Activated CD8-positive, alpha-beta T cell treated with anti-CD3 and anti-CD28 coated beads, Interleukin-2, amount 10 ng/mL, durations not matched to agents 7 days and 5 days (primary cell): ENCODE data around the gene STAT3. TPM values are rescaled to one million over a fixed set of nuclear protein-coding genes. Genes with fewer than 3 reads are reported as not detected.
A peak's percentile ranks its signal among the peaks of the same experiment; 100 is the strongest.
"Not testable (repeated sequence)": the region's sequence is repeated elsewhere in the genome, so short reads cannot be mapped to it uniquely, and the experiment has no call there.

Experiments used
- ATAC-seq: fragments of 150-1000 bp; cut with Tn5 transposase; one replicate; pipeline ENCODE4 v1.10.0; 2021; ENCODE audit warnings: moderate library complexity
- CTCF ChIA-PET: fragments of 350-600 bp; sonication (Branson Sonifier 250); formaldehyde crosslinking; loops from one replicate; lab custom pipeline; 2021; ENCODE audit warnings: antibody characterized with exemption; lab: Charles Lee
- POLR2A ChIA-PET: fragments of 350-600 bp; sonication (Branson Sonifier 250); formaldehyde crosslinking; loops from one replicate; lab custom pipeline; 2021; ENCODE audit warnings: antibody characterized with exemption; lab: Charles Lee
- DNase-seq: peaks from one replicate; pipeline ENCODE4 v3.0.0-alpha.2; 2020
- H3K27ac Mint-ChIP-seq: one replicate; pipeline ENCODE4 v1.8.0; 2021; ENCODE audit warnings: mild to moderate bottlenecking, mixed read lengths
- H3K27me3 Mint-ChIP-seq: one replicate; pipeline ENCODE4 v1.8.0; 2021; ENCODE audit warnings: low read depth, mixed read lengths
- H3K36me3 Mint-ChIP-seq: one replicate; pipeline ENCODE4 v1.8.0; 2021; ENCODE audit warnings: low read depth, mixed read lengths
- H3K4me1 Mint-ChIP-seq: one replicate; pipeline ENCODE4 v1.8.0; 2021; ENCODE audit warnings: low read depth, mixed read lengths
- H3K4me3 Mint-ChIP-seq: one replicate; pipeline ENCODE4 v1.8.0; 2021; ENCODE audit warnings: mild to moderate bottlenecking, mixed read lengths
- H3K9me3 Mint-ChIP-seq: one replicate; pipeline ENCODE4 v1.8.0; 2022; ENCODE audit warnings: mixed read lengths; ENCODE audit not compliant: insufficient read depth
- total RNA-seq, 2 experiments: library from RNA; stranded (reverse); gene quantifications; one replicate each; pipeline ENCODE4 v1.2.3, GENCODE V29; 2021

Gene STAT3
- total RNA-seq, 2 experiments from 2014 or later = 94.7 to 101 TPM

DNA sequence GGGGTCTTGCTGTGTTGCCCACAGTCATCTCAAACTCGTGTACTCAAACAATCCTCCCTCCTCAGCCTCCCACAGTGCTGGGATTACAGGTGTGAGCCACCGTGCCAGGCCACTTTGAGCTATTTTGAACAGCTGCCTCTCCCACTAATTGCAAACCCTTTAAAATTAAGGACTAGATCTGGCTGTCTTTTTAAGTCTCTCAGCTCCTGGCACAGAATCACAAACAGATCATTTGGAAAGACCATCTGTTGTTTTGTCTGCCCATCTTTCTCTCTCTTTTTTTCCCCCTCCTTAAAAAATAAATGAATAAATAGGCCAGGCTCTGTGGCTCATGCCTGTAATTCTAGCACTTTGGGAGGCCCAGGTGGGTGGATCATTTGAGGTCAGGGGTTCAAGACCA lies 10.9 kb upstream of the STAT3 start:
- Mint-ChIP-seq H3K4me3 (no peak overlapping the region), H3K4me1 (peaks cover 33% of the 10 kb centered on the region)

GRCh38 chr17:42395601-42396000 lies 7.4 kb upstream of the STAT3 start:
- H3K27ac Mint-ChIP-seq, H3K9me3 Mint-ChIP-seq, H3K4me3 Mint-ChIP-seq, ATAC-seq, DNase-seq, POLR2A ChIA-PET, H3K36me3 Mint-ChIP-seq, H3K27me3 Mint-ChIP-seq: not testable (repeated sequence)
- CTCF ChIA-PET = interaction anchor here (0.8 to 17.8 kb wide), 2 partner anchors 10 to 78 kb away, joined by 3 to 666 read pairs; no protein-coding TSS in a partner anchor
- peaks cover 36% of the 10 kb centered on the region for H3K4me1 Mint-ChIP-seq

More for the DNA sequence above, 10.9 kb upstream of the STAT3 start:
- no peak overlapping the region for H3K27ac Mint-ChIP-seq
- ATAC-seq = no peak
- ChIA-PET POLR2A (interaction anchor here (0.7 to 1.3 kb wide), 2 partner anchors 11 to 78 kb away, joined by 3 to 5 read pairs; partner anchors contain the start of gene STAT3), CTCF (interaction anchor here (0.9 to 17.8 kb wide), 10 partner anchors 10 to 216 kb away, joined by 3 to 666 read pairs (median 4); partner anchors contain the start of gene STAT3)
- DNase-seq = no peak
- no peaks in the 10 kb centered on the region for H3K36me3 Mint-ChIP-seq
- no peaks in the 10 kb centered on the region for H3K27me3 Mint-ChIP-seq
- H3K9me3 Mint-ChIP-seq = no peaks in the 10 kb centered on the region

GRCh38 chr17:42394838-42395237 lies 6.6 kb upstream of the STAT3 start:
- no peak overlapping the region for H3K4me3 Mint-ChIP-seq
- ChIA-PET CTCF (interaction anchor here (1.7 to 7.7 kb wide), 3 partner anchors 10 to 133 kb away, joined by 4 to 70 read pairs (median 60); no protein-coding TSS in a partner anchor), POLR2A (interaction anchor here (0.8 kb wide), 1 partner anchor 147 kb away, joined by 3 read pairs; no protein-coding TSS in a partner anchor)
- no peaks in the 10 kb centered on the region for H3K27me3 Mint-ChIP-seq
- DNase-seq (no peak), ATAC-seq (no peak)
- H3K36me3 Mint-ChIP-seq = no peaks in the 10 kb centered on the region
- no peaks in the 10 kb centered on the region for H3K9me3 Mint-ChIP-seq
- no peak overlapping the region for H3K27ac Mint-ChIP-seq
- H3K4me1 Mint-ChIP-seq = peaks cover 36% of the 10 kb centered on the region

- POLR2A ChIA-PET = no interaction called here
- no peaks in the 10 kb centered on the region for H3K36me3 Mint-ChIP-seq
- no peak for ATAC-seq
- H3K9me3 Mint-ChIP-seq = no peaks in the 10 kb centered on the region
- H3K4me1 Mint-ChIP-seq = peaks cover 35% of the 10 kb centered on the region
- no peak for DNase-seq
- no peaks in the 10 kb centered on the region for H3K27me3 Mint-ChIP-seq
- CTCF ChIA-PET = interaction anchor here (0.7 to 7.7 kb wide), 9 partner anchors 12 to 135 kb away, joined by 3 to 70 read pairs (median 4); no protein-coding TSS in a partner anchor
- H3K27ac Mint-ChIP-seq = peak overlapping the region; percentile 59
- H3K4me3 Mint-ChIP-seq = no peak overlapping the region
Measured at GRCh38 chr17:42392692-42393415, 4.6 kb upstream of the STAT3 start.

GRCh38 chr17:42391439-42391838 lies 3.2 kb upstream of the STAT3 start:
- not testable (repeated sequence) for DNase-seq, H3K4me3 Mint-ChIP-seq, H3K27me3 Mint-ChIP-seq, ATAC-seq, H3K27ac Mint-ChIP-seq, H3K36me3 Mint-ChIP-seq, H3K9me3 Mint-ChIP-seq
- CTCF ChIA-PET = interaction anchor here (1.0 to 7.7 kb wide), 5 partner anchors 14 to 145 kb away, joined by 3 to 70 read pairs (median 35); partner anchors contain the start of gene NAGLU
- H3K4me1 Mint-ChIP-seq = peaks cover 45% of the 10 kb centered on the region
- POLR2A ChIA-PET = interaction anchor here (0.9 kb wide), 1 partner anchor 54 kb away, joined by 3 read pairs; no protein-coding TSS in a partner anchor

GRCh38 chr17:42389899-42390298 lies 1.7 kb upstream of the STAT3 start:
- ATAC-seq = no peak
- POLR2A ChIA-PET = interaction anchor here (0.7 to 3.2 kb wide), 5 partner anchors 31 to 428 kb away, joined by 3 to 24 read pairs (median 9); partner anchors contain the start of gene STAT5A

DNA sequence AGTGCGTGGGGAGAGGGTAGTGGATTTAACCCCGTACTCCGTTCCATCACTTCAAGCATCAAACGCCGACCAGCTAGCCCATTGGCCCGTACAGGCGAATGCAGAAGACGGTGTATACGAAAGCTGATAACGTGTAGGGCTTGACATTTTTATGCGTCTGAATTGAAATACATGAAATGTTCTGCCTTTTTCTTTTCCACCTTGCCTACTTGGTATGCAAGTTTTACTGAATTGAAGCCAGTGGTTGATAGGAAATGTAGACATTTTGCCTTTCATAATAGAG lies 834 bp upstream of the STAT3 start:
- Mint-ChIP-seq H3K27me3 (no peaks in the 10 kb centered on the region), H3K4me1 (peaks cover 53% of the 10 kb centered on the region), H3K36me3 (peaks cover 14% of the 10 kb centered on the region), H3K27ac (peak overlapping the region; percentile 99), H3K4me3 (peak overlapping the region; percentile 89), H3K9me3 (no peaks in the 10 kb centered on the region)
- ChIA-PET POLR2A (interaction anchor here (0.6 to 3.2 kb wide), 26 partner anchors 10 to 276 kb away, joined by 3 to 24 read pairs (median 4); partner anchors contain the start of genes DHX58 and STAT5A), CTCF (interaction anchor here (0.7 to 7.7 kb wide), 20 partner anchors 10 to 167 kb away, joined by 3 to 74 read pairs (median 6); no protein-coding TSS in a partner anchor)
- ATAC-seq (peak; percentile 65), DNase-seq (no peak)

More at GRCh38 chr17:42389899-42390298, 1.7 kb upstream of the STAT3 start:
- Mint-ChIP-seq H3K36me3 (peaks cover 11% of the 10 kb centered on the region), H3K27ac (peak overlapping the region; percentile 78), H3K9me3 (no peaks in the 10 kb centered on the region), H3K27me3 (no peaks in the 10 kb centered on the region), H3K4me3 (peak overlapping the region; percentile 19), H3K4me1 (peaks cover 55% of the 10 kb centered on the region)
- DNase-seq = no peak
- CTCF ChIA-PET = interaction anchor here (0.8 to 7.7 kb wide), 9 partner anchors 10 to 168 kb away, joined by 3 to 74 read pairs (median 12); no protein-coding TSS in a partner anchor

- DNase-seq = peak; percentile 51
- no peak for ATAC-seq
- Mint-ChIP-seq H3K36me3 (peaks cover 14% of the 10 kb centered on the region), H3K27ac (peak overlapping the region; percentile 99), H3K4me3 (peak overlapping the region; percentile 89), H3K27me3 (no peaks in the 10 kb centered on the region), H3K4me1 (peaks cover 49% of the 10 kb centered on the region), H3K9me3 (no peaks in the 10 kb centered on the region)
- ChIA-PET CTCF (interaction anchor here (0.7 to 7.7 kb wide), 21 partner anchors 9 to 368 kb away, joined by 3 to 74 read pairs (median 5); partner anchors contain the start of genes NKIRAS2 and STAT5A), POLR2A (interaction anchor here (0.8 to 3.2 kb wide), 29 partner anchors 9 to 928 kb away, joined by 3 to 24 read pairs (median 4); partner anchors contain the start of genes DHX58 and STAT5A)
Measured at GRCh38 chr17:42387661-42388380, 421 bp downstream of the STAT3 start.

DNA sequence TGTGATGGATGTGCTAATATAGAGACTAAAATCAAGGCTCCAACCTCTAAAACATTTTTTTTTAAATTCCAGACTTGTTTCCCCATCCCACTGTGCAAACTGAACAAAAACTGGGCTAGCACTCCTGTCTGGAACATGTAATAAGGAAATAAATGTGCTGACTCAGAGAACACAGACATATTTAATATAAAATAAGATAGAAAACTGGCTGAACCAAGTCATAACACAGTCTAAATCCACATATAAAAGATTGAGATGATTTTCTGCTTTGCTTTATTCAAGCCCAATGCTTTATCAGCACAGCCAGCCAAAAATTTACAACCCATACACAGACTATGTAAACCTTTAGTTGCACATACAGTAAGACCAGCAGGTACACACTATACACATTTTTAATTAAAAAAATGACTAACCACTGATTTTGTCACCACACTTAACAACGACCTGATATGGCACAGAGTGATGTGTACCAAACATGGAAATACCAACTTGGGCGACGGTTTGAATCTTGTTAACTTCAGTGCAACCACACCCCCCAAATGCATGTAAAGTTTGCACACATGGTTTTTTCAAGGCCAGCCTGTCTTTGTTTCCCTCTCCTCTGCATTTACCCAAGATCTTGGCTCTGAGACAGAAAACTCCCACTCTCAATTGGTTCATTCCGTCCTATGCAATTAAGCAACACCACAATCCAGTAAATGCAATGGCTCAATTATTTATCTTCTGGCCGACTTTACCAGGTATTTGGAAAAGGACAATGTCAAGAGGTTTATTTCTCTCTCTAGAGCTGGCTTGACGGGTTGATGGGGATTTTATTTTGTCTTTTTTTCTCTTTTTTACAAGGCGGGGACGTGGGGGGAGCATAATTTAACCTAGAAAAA lies 1.2 kb downstream of the STAT3 start:
- Mint-ChIP-seq H3K36me3 (peaks cover 17% of the 10 kb centered on the region), H3K27me3 (no peaks in the 10 kb centered on the region), H3K4me1 (peaks cover 49% of the 10 kb centered on the region), H3K4me3 (peak overlapping the region; percentile 89), H3K9me3 (no peaks in the 10 kb centered on the region), H3K27ac (peak overlapping the region; percentile 99)
- ChIA-PET POLR2A (interaction anchor here (1.0 to 3.2 kb wide), 4 partner anchors 11 to 366 kb away, joined by 3 to 24 read pairs (median 10); no protein-coding TSS in a partner anchor), CTCF (interaction anchor here (2.6 to 7.7 kb wide), 2 partner anchors 8 to 64 kb away, joined by 12 to 70 read pairs; no protein-coding TSS in a partner anchor)
- DNase-seq (peak; percentile 37), ATAC-seq (no peak)

DNA sequence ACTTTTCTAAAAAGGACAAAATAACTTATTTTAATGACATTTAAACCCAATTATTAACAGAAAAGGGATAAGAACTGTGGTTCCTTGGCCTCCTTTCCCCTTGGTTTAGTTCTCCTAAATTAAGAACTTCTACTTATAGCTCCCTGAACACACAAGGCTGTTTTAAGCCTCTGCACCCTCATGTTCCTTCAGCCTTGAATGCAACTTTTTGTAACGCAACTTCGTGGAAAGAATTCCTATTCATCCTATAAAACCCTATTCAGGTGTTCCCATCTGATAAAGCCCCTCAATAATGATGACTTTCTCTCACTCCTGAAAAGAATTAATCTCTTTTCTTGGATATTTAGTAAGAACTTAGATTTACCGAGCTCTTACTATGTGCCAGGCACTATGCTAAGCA lies 6.3 kb downstream of the STAT3 start:
- H3K9me3 Mint-ChIP-seq = no peaks in the 10 kb centered on the region
- DNase-seq (no peak), ATAC-seq (no peak)
- peaks cover 27% of the 10 kb centered on the region for H3K36me3 Mint-ChIP-seq
- H3K27me3 Mint-ChIP-seq = no peaks in the 10 kb centered on the region
- ChIA-PET CTCF (interaction anchor here (1.2 kb wide), 1 partner anchor 20 kb away, joined by 3 read pairs; no protein-coding TSS in a partner anchor), POLR2A (interaction anchor here (0.6 to 1.0 kb wide), 2 partner anchors 46 to 69 kb away, joined by 3 to 5 read pairs; no protein-coding TSS in a partner anchor)
- H3K27ac Mint-ChIP-seq = peak overlapping the region; percentile 11
- no peak overlapping the region for H3K4me3 Mint-ChIP-seq
- H3K4me1 Mint-ChIP-seq = peaks cover 57% of the 10 kb centered on the region
